ENCODE data around the gene TTC36. TPM values are rescaled to one million over a fixed set of nuclear protein-coding genes. Genes with fewer than 3 reads are reported as not detected.

Gene TTC36
- total and polyA plus RNA-seq, 10 of the 15 experiments (the other 5 are each of a cell fraction or from before 2014, with no cell fraction given), result 0.28 to 0.78 (median 0.59) TPM; not detected in 7

DNA sequence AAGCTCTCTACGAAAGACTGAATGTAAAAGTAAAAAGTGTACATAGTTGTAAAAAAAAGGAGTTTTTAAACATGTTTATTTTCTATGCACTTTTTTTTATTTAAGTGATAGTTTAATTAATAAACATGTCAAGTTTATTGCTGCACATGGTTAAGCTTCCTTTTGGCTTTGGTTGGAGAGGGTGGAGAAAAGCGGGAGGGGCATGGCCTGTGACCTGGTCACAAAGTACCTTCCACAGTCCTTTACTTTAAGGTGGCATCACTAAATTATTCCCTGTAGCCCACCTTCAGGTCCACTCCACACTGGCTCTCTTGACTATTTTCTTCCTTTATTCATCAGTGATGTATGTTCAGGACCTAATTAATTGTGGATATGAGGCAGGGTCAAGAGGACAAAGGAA lies 586 bp upstream of the TTC36 start:
- no peak overlapping the region for H2AFZ ChIP-seq (ENCODE audit: control insufficient read depth, low read depth, low read length)
- H3K4me2 ChIP-seq (ENCODE audit: control insufficient read depth, insufficient read depth), result no peak overlapping the region
- DNase-seq (ENCODE audit: low read depth, low spot score) (no peak), ATAC-seq (no peak), FAIRE-seq (no peak)
- intact Hi-C loops (cut with micrococcal nuclease; ENCODE audit: unreplicated experiment) (no loop called here), in situ Hi-C loops (cut with MboI) (no loop called here)
- peaks cover 15 to 19% of the 10 kb centered on the region in 2 experiments for H3K36me3 ChIP-seq (ENCODE audit: control insufficient read depth in 2 of 2, insufficient read depth in 2 of 2, low read length in 1 of 2)
- CTCF ChIA-PET, result interaction anchor here (0.6 to 1.4 kb wide), 5 partner anchors 12 to 356 kb away, joined by 3 read pairs; no protein-coding TSS in a partner anchor
- no peak overlapping the region for H3K9ac ChIP-seq (ENCODE audit: control insufficient read depth, insufficient read depth, low read length)
- no TSS peak for BruUV-seq (replicated peaks)
- H3K79me2 ChIP-seq (ENCODE audit: control insufficient read depth, insufficient read depth, low read length), result no peaks in the 10 kb centered on the region
- 0 out of 2 replicates have a peak, but pooled peaks cover 3% of the 10 kb centered on the region for H3K4me1 ChIP-seq (ENCODE audit: control insufficient read depth, insufficient read depth, low read length)
- RAD21 ChIA-PET (ENCODE audit: unreplicated experiment), result no interaction called here
- no peak overlapping the region for H3K27ac ChIP-seq (ENCODE audit: control insufficient read depth, insufficient read depth)
- SMC1A ChIA-PET (ENCODE audit: uncharacterized antibody, unreplicated experiment), result interaction anchor here (1.4 kb wide), 1 partner anchor 17 kb away, joined by 7 read pairs; no protein-coding TSS in a partner anchor
- 100% methylated on average over 2 of the region's 2 CpGs for WGBS (ENCODE audit: insufficient coverage, insufficient replicate concordance, low lambda C conversion rate, missing lambda C conversion rate)
- POLR2A ChIA-PET, result interaction anchor here (0.5 to 0.6 kb wide), 2 partner anchors 21 to 264 kb away, joined by 3 to 4 read pairs; no protein-coding TSS in a partner anchor
- no peaks in the 10 kb centered on the region for H3K27me3 ChIP-seq (replicated peaks in 1 of 2; ENCODE audit: control insufficient read depth in 2 of 2, insufficient read depth in 2 of 2, low read length in 1 of 2)
- H3K9me3 ChIP-seq (replicated peaks; ENCODE audit: control insufficient read depth, insufficient read depth, low read length), result no peaks in the 10 kb centered on the region
- H4K20me1 ChIP-seq (ENCODE audit: control insufficient read depth, insufficient read depth), result no peaks in the 10 kb centered on the region; the same call in 1 of the 2 replicates
- H3K4me3 ChIP-seq, result no peak overlapping the region
- TF ChIP-seq NRF1 (conservative IDR thresholded peaks at IDR 0.05; ENCODE audit: low read depth, low read length), result no peak
- no peak for TF ChIP-seq NR2C1 (IDR thresholded peaks at IDR 0.05)
- TF ChIP-seq, protein P1, sequence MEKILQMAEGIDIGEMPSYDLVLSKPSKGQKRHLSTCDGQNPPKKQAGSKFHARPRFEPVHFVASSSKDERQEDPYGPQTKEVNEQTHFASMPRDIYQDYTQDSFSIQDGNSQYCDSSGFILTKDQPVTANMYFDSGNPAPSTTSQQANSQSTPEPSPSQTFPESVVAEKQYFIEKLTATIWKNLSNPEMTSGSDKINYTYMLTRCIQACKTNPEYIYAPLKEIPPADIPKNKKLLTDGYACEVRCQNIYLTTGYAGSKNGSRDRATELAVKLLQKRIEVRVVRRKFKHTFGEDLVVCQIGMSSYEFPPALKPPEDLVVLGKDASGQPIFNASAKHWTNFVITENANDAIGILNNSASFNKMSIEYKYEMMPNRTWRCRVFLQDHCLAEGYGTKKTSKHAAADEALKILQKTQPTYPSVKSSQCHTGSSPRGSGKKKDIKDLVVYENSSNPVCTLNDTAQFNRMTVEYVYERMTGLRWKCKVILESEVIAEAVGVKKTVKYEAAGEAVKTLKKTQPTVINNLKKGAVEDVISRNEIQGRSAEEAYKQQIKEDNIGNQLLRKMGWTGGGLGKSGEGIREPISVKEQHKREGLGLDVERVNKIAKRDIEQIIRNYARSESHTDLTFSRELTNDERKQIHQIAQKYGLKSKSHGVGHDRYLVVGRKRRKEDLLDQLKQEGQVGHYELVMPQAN (conservative IDR thresholded peaks at IDR 0.05), result no peak
- no peak for TF ChIP-seq NFYA (IDR thresholded peaks at IDR 0.05; ENCODE audit: borderline replicate concordance, low read depth, low read length)
- TF ChIP-seq RCOR1 (conservative IDR thresholded peaks at IDR 0.05; ENCODE audit: low read depth, low read length), result no peak
- TF ChIP-seq ETV6 (conservative IDR thresholded peaks at IDR 0.05 in 1 of 2, IDR thresholded peaks at IDR 0.05 in 1 of 2; ENCODE audit: borderline replicate concordance in 1 of 2, low read depth in 1 of 2), result no peak
- TF ChIP-seq, protein P2, sequence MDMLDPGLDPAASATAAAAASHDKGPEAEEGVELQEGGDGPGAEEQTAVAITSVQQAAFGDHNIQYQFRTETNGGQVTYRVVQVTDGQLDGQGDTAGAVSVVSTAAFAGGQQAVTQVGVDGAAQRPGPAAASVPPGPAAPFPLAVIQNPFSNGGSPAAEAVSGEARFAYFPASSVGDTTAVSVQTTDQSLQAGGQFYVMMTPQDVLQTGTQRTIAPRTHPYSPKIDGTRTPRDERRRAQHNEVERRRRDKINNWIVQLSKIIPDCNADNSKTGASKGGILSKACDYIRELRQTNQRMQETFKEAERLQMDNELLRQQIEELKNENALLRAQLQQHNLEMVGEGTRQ (IDR thresholded peaks at IDR 0.05; ENCODE audit: borderline replicate concordance, low read depth, low read length), result no peak
- TF ChIP-seq, protein P3, sequence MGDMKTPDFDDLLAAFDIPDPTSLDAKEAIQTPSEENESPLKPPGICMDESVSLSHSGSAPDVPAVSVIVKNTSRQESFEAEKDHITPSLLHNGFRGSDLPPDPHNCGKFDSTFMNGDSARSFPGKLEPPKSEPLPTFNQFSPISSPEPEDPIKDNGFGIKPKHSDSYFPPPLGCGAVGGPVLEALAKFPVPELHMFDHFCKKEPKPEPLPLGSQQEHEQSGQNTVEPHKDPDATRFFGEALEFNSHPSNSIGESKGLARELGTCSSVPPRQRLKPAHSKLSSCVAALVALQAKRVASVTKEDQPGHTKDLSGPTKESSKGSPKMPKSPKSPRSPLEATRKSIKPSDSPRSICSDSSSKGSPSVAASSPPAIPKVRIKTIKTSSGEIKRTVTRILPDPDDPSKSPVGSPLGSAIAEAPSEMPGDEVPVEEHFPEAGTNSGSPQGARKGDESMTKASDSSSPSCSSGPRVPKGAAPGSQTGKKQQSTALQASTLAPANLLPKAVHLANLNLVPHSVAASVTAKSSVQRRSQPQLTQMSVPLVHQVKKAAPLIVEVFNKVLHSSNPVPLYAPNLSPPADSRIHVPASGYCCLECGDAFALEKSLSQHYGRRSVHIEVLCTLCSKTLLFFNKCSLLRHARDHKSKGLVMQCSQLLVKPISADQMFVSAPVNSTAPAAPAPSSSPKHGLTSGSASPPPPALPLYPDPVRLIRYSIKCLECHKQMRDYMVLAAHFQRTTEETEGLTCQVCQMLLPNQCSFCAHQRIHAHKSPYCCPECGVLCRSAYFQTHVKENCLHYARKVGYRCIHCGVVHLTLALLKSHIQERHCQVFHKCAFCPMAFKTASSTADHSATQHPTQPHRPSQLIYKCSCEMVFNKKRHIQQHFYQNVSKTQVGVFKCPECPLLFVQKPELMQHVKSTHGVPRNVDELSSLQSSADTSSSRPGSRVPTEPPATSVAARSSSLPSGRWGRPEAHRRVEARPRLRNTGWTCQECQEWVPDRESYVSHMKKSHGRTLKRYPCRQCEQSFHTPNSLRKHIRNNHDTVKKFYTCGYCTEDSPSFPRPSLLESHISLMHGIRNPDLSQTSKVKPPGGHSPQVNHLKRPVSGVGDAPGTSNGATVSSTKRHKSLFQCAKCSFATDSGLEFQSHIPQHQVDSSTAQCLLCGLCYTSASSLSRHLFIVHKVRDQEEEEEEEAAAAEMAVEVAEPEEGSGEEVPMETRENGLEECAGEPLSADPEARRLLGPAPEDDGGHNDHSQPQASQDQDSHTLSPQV (IDR thresholded peaks at IDR 0.05), result no peak
- TF ChIP-seq STAT1 (conservative IDR thresholded peaks at IDR 0.05), result no peak
- TF ChIP-seq, protein P4, sequence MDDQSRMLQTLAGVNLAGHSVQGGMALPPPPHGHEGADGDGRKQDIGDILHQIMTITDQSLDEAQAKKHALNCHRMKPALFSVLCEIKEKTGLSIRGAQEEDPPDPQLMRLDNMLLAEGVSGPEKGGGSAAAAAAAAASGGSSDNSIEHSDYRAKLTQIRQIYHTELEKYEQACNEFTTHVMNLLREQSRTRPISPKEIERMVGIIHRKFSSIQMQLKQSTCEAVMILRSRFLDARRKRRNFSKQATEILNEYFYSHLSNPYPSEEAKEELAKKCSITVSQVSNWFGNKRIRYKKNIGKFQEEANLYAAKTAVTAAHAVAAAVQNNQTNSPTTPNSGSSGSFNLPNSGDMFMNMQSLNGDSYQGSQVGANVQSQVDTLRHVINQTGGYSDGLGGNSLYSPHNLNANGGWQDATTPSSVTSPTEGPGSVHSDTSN (IDR thresholded peaks at IDR 0.05; ENCODE audit: insufficient replicate concordance, low read depth, low read length), result no peak
- TF ChIP-seq LARP7 (IDR thresholded peaks at IDR 0.05), result no peak
- TF ChIP-seq NFXL1 (IDR thresholded peaks at IDR 0.05; ENCODE audit: borderline replicate concordance), result no peak
- TF ChIP-seq TCF12 (IDR thresholded peaks at IDR 0.05; ENCODE audit: low read depth, low read length), result no peak
- TF ChIP-seq, protein P5, sequence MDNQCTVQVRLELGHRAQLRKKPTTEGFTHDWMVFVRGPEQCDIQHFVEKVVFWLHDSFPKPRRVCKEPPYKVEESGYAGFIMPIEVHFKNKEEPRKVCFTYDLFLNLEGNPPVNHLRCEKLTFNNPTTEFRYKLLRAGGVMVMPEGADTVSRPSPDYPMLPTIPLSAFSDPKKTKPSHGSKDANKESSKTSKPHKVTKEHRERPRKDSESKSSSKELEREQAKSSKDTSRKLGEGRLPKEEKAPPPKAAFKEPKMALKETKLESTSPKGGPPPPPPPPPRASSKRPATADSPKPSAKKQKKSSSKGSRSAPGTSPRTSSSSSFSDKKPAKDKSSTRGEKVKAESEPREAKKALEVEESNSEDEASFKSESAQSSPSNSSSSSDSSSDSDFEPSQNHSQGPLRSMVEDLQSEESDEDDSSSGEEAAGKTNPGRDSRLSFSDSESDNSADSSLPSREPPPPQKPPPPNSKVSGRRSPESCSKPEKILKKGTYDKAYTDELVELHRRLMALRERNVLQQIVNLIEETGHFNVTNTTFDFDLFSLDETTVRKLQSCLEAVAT (IDR thresholded peaks at IDR 0.05), result no peak

All from GM12878 (cell line).